PC-9 (cell line): ENCODE data around the gene ZFAND6.

ENCODE experiments used
- EZH2 ChIP-seq: fragments of 200-600 bp; sonication (generic); IDR thresholded peaks from 2 replicates; pipeline ENCODE4 v1.8.0; 2017; ENCODE audit warnings: antibody characterized with exemption, low read depth
- TF ChIP-seq, protein P1 (sequence below): fragments of 200-600 bp; sonication (generic); conservative IDR thresholded peaks from 2 replicates; pipeline ENCODE4 v1.6.1; 2017; ENCODE audit warnings: mixed run types, antibody characterized with exemption, mild to moderate bottlenecking, moderate library complexity

DNA sequence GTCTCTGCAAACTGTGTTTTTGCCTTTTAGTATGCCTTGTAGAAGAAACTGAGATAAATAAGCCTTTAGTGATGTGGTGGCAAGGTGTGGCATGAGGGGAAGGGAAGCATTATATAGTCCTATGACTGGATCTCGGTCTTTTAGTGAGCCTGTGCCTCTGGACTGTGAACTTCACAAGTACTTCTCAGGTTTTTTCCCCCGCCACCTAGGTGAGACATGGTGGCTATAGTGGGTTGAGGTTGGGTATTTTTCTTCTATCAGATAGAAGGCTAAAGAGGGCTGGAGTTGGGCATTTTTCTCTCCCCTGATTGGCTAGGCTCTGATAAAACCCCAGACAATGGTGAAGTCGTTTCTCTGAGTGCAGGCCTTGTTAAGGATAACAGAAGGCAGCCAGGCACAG is 38.7 kb upstream of the ZFAND6 start:
- TF ChIP-seq, protein P1, sequence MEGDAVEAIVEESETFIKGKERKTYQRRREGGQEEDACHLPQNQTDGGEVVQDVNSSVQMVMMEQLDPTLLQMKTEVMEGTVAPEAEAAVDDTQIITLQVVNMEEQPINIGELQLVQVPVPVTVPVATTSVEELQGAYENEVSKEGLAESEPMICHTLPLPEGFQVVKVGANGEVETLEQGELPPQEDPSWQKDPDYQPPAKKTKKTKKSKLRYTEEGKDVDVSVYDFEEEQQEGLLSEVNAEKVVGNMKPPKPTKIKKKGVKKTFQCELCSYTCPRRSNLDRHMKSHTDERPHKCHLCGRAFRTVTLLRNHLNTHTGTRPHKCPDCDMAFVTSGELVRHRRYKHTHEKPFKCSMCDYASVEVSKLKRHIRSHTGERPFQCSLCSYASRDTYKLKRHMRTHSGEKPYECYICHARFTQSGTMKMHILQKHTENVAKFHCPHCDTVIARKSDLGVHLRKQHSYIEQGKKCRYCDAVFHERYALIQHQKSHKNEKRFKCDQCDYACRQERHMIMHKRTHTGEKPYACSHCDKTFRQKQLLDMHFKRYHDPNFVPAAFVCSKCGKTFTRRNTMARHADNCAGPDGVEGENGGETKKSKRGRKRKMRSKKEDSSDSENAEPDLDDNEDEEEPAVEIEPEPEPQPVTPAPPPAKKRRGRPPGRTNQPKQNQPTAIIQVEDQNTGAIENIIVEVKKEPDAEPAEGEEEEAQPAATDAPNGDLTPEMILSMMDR: no peak
- TF ChIP-seq EZH2: no peak
